K562 (cell line): ENCODE data around the gene MMP21. TPM values are rescaled to one million over a fixed set of nuclear protein-coding genes. Genes with fewer than 3 reads are reported as not detected.

Experiments used
- ATAC-seq: fragments of 200-7000 bp; cut with Tn5 transposase; 3 replicates; pipeline ENCODE4 v1.9.1; 2020; ENCODE audit warnings: moderate library complexity
- BruUV-seq: library from RNA; stranded (reverse); fragments of 400-500 nt; replicated peaks from 2 replicates; lab custom pipeline; 2021; lab: Mats Ljungman, UMichigan
- CTCF ChIA-PET: fragments of 300-600 bp; formaldehyde crosslinking; extraction: SDS; loops from one replicate; lab custom pipeline; 2021; ENCODE audit warnings: low intra/inter-chr PET ratio; lab: Yijun Ruan, JAX
- POLR2A ChIA-PET: fragments of 300-600, 350-650 bp; sonication (Branson Sonifier 250); formaldehyde crosslinking; extraction: SDS; loops from one replicate; lab custom pipeline; 2021; ENCODE audit warnings: antibody characterized with exemption, inconsistent platforms; lab: Yijun Ruan, JAX
- DNase-seq, 4 experiments: peaks; one replicate each; pipeline versions ENCODE4 v3.0.0 to v3.0.0-alpha.2; 2011 to 2018; ENCODE audit warnings: low spot score in 3 of 4, mixed read lengths in 3 of 4; ENCODE audit errors: extremely low read depth in 1 of 4
- FAIRE-seq: peaks from 2 replicates; lab custom pipeline; 2011; peaks lifted over from hg19 to GRCh38; lab: Jason Lieb, UNC
- H2AFZ ChIP-seq: 2 replicates; pipeline ENCODE4 v1.6.0; 2011; ENCODE audit warnings: low read depth, low read length, control low read depth, inconsistent platforms
- H3K27ac ChIP-seq: fragments of 200-600 bp; 3 replicates; pipeline ENCODE4 v1.8.0; 2011; ENCODE audit warnings: low read depth, mild to moderate bottlenecking, control low read depth, inconsistent platforms, low read length, moderate library complexity, mixed read lengths; ENCODE audit errors: extremely low read depth
- H3K27me3 ChIP-seq, 2 experiments: fragments of 300-600 bp in 1 of 2; 2 replicates in 1 of 2; 3 replicates in 1 of 2; pipeline versions ENCODE4 v1.6.0 to v1.8.0; 2011; ENCODE audit warnings: inconsistent platforms in 2 of 2, low read length in 2 of 2, mild to moderate bottlenecking in 1 of 2, mixed read lengths in 1 of 2, moderate library complexity in 1 of 2; ENCODE audit not compliant: control insufficient read depth in 2 of 2, insufficient read depth in 2 of 2
- H3K36me3 ChIP-seq: fragments of 300-600 bp; 3 replicates; pipeline ENCODE4 v1.8.0; 2011; ENCODE audit warnings: mild to moderate bottlenecking, low read length, inconsistent platforms; ENCODE audit not compliant: control insufficient read depth, insufficient read depth
- H3K4me1 ChIP-seq, 2 experiments: fragments of 200-600 bp in 1 of 2; replicated peaks in 1 of 2; 2 replicates in 1 of 2; 3 replicates in 1 of 2; pipeline versions ENCODE4 v1.5.1 to v1.8.0; 2011; ENCODE audit warnings: inconsistent platforms in 2 of 2, low read length in 2 of 2, mild to moderate bottlenecking in 1 of 2, mixed read lengths in 1 of 2, moderate library complexity in 1 of 2; ENCODE audit not compliant: control insufficient read depth in 2 of 2, insufficient read depth in 2 of 2
- H3K4me2 ChIP-seq: 2 replicates; pipeline ENCODE4 v1.6.1; 2011; ENCODE audit warnings: low read length, control low read depth, inconsistent platforms, mixed read lengths; ENCODE audit not compliant: insufficient read depth
- H3K4me3 ChIP-seq: fragments of 200-600 bp; sonication (generic), shearing (Covaris generic); 2 replicates; pipeline ENCODE4 v1.5.1; 2016; ENCODE audit warnings: control low read depth, inconsistent platforms
- H3K79me2 ChIP-seq: fragments of 200-600 bp; 3 replicates; pipeline ENCODE4 v1.8.0; 2011; ENCODE audit warnings: low read length, inconsistent platforms; ENCODE audit not compliant: control insufficient read depth, insufficient read depth
- H3K9ac ChIP-seq, 2 experiments: 2 replicates each; pipeline versions ENCODE4 v1.6.0 to v1.6.1; 2011; ENCODE audit warnings: low read depth in 2 of 2, low read length in 2 of 2, control low read depth in 1 of 2, inconsistent platforms in 1 of 2, mild to moderate bottlenecking in 1 of 2, mixed read lengths in 1 of 2; ENCODE audit not compliant: insufficient read depth in 1 of 2
- H3K9me1 ChIP-seq: one replicate; pipeline ENCODE4 v1.6.0; 2011; ENCODE audit warnings: inconsistent platforms, mild to moderate bottlenecking, low read length, moderate library complexity; ENCODE audit not compliant: control insufficient read depth, insufficient read depth
- H3K9me3 ChIP-seq: replicated peaks from 2 replicates; pipeline ENCODE4 v1.5.1; 2011; ENCODE audit warnings: low read depth, low read length, inconsistent platforms; ENCODE audit not compliant: control insufficient read depth, insufficient read depth
- H4K20me1 ChIP-seq: replicated peaks from 2 replicates; pipeline ENCODE4 v1.6.1; 2011; ENCODE audit warnings: low read length, inconsistent platforms, mixed read lengths; ENCODE audit not compliant: control insufficient read depth, insufficient read depth
- ARID1B ChIP-seq: fragments of 450-650 bp; IDR thresholded peaks from 2 replicates; pipeline ENCODE4 v1.6.1; 2016; ENCODE audit warnings: antibody characterized with exemption, mild to moderate bottlenecking, inconsistent platforms
- BACH1 ChIP-seq: fragments of 200-800 bp; sonication (Bioruptor generic); IDR thresholded peaks from 2 replicates; pipeline ENCODE4 v1.6.1; 2016; ENCODE audit warnings: missing genetic modification characterization, missing compliant biosample characterization
- CBFA2T3 ChIP-seq: fragments of 450-650 bp; IDR thresholded peaks from 2 replicates; pipeline ENCODE4 v1.6.1; 2017
- CCNT2 ChIP-seq: IDR thresholded peaks from 2 replicates; pipeline ENCODE4 v1.6.1; 2011; ENCODE audit warnings: borderline replicate concordance, low read depth, mild to moderate bottlenecking, moderate library complexity, mixed read lengths, low read length; ENCODE audit not compliant: insufficient read length; ENCODE audit errors: extremely low read depth
- EP300 ChIP-seq: IDR thresholded peaks from 2 replicates; pipeline ENCODE4 v1.6.1; 2012; ENCODE audit warnings: low read length, improper control_type of control experiment
- FOXM1 ChIP-seq, 2 experiments: fragments of 450-650 bp in 1 of 2; sonication (generic) in 1 of 2; formaldehyde crosslinking in 1 of 2; IDR thresholded peaks; 2 replicates each; pipeline versions ENCODE4 v1.6.1 to v1.9.0; 2017 to 2022; ENCODE audit warnings: low read depth in 2 of 2, mild to moderate bottlenecking in 2 of 2, missing genetic modification reagents in 1 of 2, moderate library complexity in 1 of 2
- MAFK ChIP-seq: IDR thresholded peaks from 2 replicates; pipeline ENCODE4 v1.6.1; 2011; ENCODE audit warnings: low read length, improper control_type of control experiment
- NFRKB ChIP-seq: fragments of 450-650 bp; IDR thresholded peaks from 2 replicates; pipeline ENCODE4 v1.6.1; 2016; ENCODE audit warnings: low read depth
- STAT5A ChIP-seq: IDR thresholded peaks from 2 replicates; pipeline ENCODE4 v1.6.1; 2012; ENCODE audit warnings: low read length, inconsistent platforms, borderline replicate concordance
- TAL1 ChIP-seq: fragments of 450-650 bp; IDR thresholded peaks from 2 replicates; pipeline ENCODE4 v1.6.1; 2016; ENCODE audit warnings: mild to moderate bottlenecking
- TCF3 ChIP-seq: sonication (generic); formaldehyde crosslinking; IDR thresholded peaks from 2 replicates; pipeline ENCODE4 v1.4.0; 2020; ENCODE audit warnings: mild to moderate bottlenecking, missing genetic modification reagents
- YY1 ChIP-seq, 3 experiments: IDR thresholded peaks; 2 replicates each; pipeline ENCODE4 v1.6.1; 2011; ENCODE audit warnings: low read length in 2 of 3, mild to moderate bottlenecking in 2 of 3, moderate library complexity in 2 of 3, borderline replicate concordance in 1 of 3, control low read depth in 1 of 3, low read depth in 1 of 3; ENCODE audit not compliant: insufficient read depth in 3 of 3, insufficient replicate concordance in 2 of 3, control insufficient read depth in 1 of 3, insufficient read length in 1 of 3; ENCODE audit errors: extremely low read depth in 1 of 3
- WGBS: fragments of 100-300 bp; shearing (Covaris generic); methylation state at CpG from one replicate; pipeline ENCODE4 v1.1.6; 2016; ENCODE audit warnings: low coverage, mixed read lengths; ENCODE audit not compliant: insufficient coverage; ENCODE audit errors: missing lambda C conversion rate; 5-methylcytosine and 5-hydroxymethylcytosine counted together
- in situ Hi-C: fragments of 300-500 bp; cut with MboI; formaldehyde crosslinking; loops from 4 replicates; pipeline ENCODE4 v1.15.0; 2018; ENCODE audit warnings: inconsistent platforms, mixed read lengths
- intact Hi-C: fragments of 100-400 bp; cut with micrococcal nuclease; formaldehyde crosslinking; loops from 2 replicates; pipeline ENCODE4 v1.14.2; 2022
- polyA plus RNA-seq, 8 experiments: library from polyadenylated mRNA; depleted of rRNA in 4 of 8; stranded (reverse) in 5 of 8; unstranded in 3 of 8; fragments of >200 nt; fragmentation: Nextera tagmentation in 2 of 8; fragmentation: Illumina TruSeq in 1 of 8; extraction: Ambion mirVana in 2 of 8; extraction: Trizol in 1 of 8; gene quantifications; 2 replicates each; pipeline versions ENCODE4 v1.2.1 to v1.2.3, GENCODE V29; 2011 to 2014; ENCODE audit warnings: inconsistent platforms in 1 of 8, missing spikeins in 1 of 8
- total RNA-seq, 7 experiments: library from RNA; depleted of rRNA in 6 of 7; stranded (reverse); fragments of >200 nt in 6 of 7; fragmentation: Illumina TruSeq in 2 of 7; extraction: Trizol in 2 of 7; gene quantifications; 2 replicates each; pipeline versions ENCODE4 v1.2.1 to v1.2.3, GENCODE V29; 2011 to 2021; ENCODE audit warnings: low replicate concordance in 1 of 7
- TF ChIP-seq, protein P1 (sequence below): fragments of 250-450 bp; sonication (Bioruptor Pico); IDR thresholded peaks from 2 replicates; pipeline ENCODE4 v1.6.1; 2021; ENCODE audit warnings: mild to moderate bottlenecking
- TF ChIP-seq, protein P2 (sequence below): fragments of 250-450 bp; sonication (Bioruptor Pico); IDR thresholded peaks from 2 replicates; pipeline ENCODE4 v1.8.0; 2021; ENCODE audit warnings: moderate library complexity, mild to moderate bottlenecking, inconsistent platforms

The MMP21 gene
- total and polyA plus RNA-seq, 9 of the 15 experiments (the other 6 are each of a cell fraction or from before 2014, with no cell fraction given), result not detected

DNA sequence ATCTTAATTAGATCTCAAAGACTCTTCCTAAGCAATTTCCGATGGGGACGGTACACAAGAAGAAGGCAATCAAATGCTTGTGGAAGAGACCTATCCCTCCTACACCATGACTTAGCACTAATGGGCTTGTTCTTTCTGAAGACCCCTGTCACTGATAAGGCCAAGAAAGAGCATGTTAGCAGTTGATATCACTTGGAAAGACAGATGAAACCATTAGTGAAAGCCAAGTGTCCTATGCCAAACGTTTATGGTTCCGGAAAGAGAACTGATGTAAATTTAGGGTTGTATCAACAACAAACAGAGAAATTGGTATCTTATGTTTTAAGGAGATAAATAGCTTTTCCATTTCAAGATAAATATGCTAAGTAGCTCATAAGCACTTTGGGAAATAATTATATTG lies 40.9 kb upstream of the MMP21 start (continued):
- TF ChIP-seq STAT5A, result peak; percentile 92
- peak; percentile 73; the same call in 1 of the 2 replicates for TF ChIP-seq BACH1 (tag)
- TF ChIP-seq MAFK, result peak; percentile 86
- peak; percentile 88 for TF ChIP-seq CCNT2
- peak; percentile 95 for TF ChIP-seq EP300
- peak; percentile 94 for TF ChIP-seq FOXM1 (IDR thresholded peaks at IDR 0.05; ENCODE audit: low read depth)
- no peak for TF ChIP-seq FOXM1 (CRISPR knock-in tag; IDR thresholded peaks at IDR 0.05; ENCODE audit: low read depth)
- TF ChIP-seq ARID1B, result peak; percentile 98

GRCh38 chr10:125815764-125816163 lies 40.1 kb upstream of the MMP21 start:
- BruUV-seq, result no TSS peak
- Histone ChIP-seq H2AFZ (peak overlapping the region; percentile 47; the same call in 1 of the 2 replicates), H3K4me3 (peak overlapping the region; percentile 36), H3K27me3 (no peaks in the 10 kb centered on the region), H3K9ac (peak overlapping the region; percentile 75 to 84; a peak in 3 of 4 replicates), H3K9me1 (no peaks in the 10 kb centered on the region), H3K27ac (peak overlapping the region; percentile 89), H4K20me1 (no peaks in the 10 kb centered on the region), H3K79me2 (peaks cover 46% of the 10 kb centered on the region), H3K9me3 (no peaks in the 10 kb centered on the region), H3K36me3 (peaks cover 28% of the 10 kb centered on the region), H3K4me2 (peak overlapping the region; percentile 86), H3K4me1 (peaks cover 0 to 37% of the 10 kb centered on the region in 2 experiments; a peak in 4 of 5 replicates)
- intact Hi-C loops, result loop anchor here (5.0 kb wide), 1 partner anchor 93 kb away; no protein-coding TSS in a partner anchor
- peak; percentile 25 to 58 (median 34) for DNase-seq
- ChIA-PET POLR2A (interaction anchor here (0.8 to 1.6 kb wide), 2 partner anchors 10 to 14 kb away, joined by 3 read pairs; no protein-coding TSS in a partner anchor), CTCF (no interaction called here)
- TF ChIP-seq, protein P1, sequence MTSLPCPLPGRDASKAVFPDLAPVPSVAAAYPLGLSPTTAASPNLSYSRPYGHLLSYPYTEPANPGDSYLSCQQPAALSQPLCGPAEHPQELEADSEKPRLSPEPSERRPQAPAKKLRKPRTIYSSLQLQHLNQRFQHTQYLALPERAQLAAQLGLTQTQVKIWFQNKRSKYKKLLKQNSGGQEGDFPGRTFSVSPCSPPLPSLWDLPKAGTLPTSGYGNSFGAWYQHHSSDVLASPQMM (CRISPR knock-in tag), result no peak
- 0 out of 2 replicates have a peak, but pooled peaks have one; percentile 2 for TF ChIP-seq NFRKB
- TF ChIP-seq YY1 (IDR thresholded peaks at IDR 0.05; ENCODE audit: borderline replicate concordance in 1 of 3, control insufficient read depth in 1 of 3, extremely low read depth in 1 of 3, insufficient read depth in 3 of 3, insufficient read length in 1 of 3, insufficient replicate concordance in 2 of 3, low read depth in 1 of 3, low read length in 2 of 3), result peak in 1 of 3 experiments; percentile 17
- peak; percentile 62 for TF ChIP-seq CBFA2T3
- TF ChIP-seq, protein P2, sequence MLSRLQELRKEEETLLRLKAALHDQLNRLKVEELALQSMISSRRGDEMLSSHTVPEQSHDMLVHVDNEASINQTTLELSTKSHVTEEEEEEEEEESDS (CRISPR knock-in tag), result no peak
- TF ChIP-seq TAL1, result peak; percentile 20; the same call in 1 of the 2 replicates
- 0 out of 2 replicates have a peak, but pooled peaks have one; percentile 11 for TF ChIP-seq TCF3
- FAIRE-seq, result peak; percentile 74
- in situ Hi-C loops, result no loop called here
- ATAC-seq, result peak; percentile 60
- WGBS, result 0% methylated on average over 1 of the region's 1 CpG
